Fibroblast of lung (primary cell): ENCODE measurements around the gene VPS33B.

ENCODE experiments used
- EZH2 ChIP-seq: IDR thresholded peaks from 2 replicates; pipeline ENCODE4 v1.5.1; 2012; ENCODE audit warnings: low read length, control low read depth, mild to moderate bottlenecking; ENCODE audit errors: missing control alignments
- TF ChIP-seq, protein P1 (sequence below), 2 donors: IDR thresholded peaks in 1 of 2; conservative IDR thresholded peaks in 1 of 2; 1 replicate in 1 of 2; 2 replicates in 1 of 2; pipeline ENCODE4 v1.5.1; 2011 to 2012; ENCODE audit warnings: low read length in 2 of 2, control low read depth in 1 of 2, inconsistent platforms in 1 of 2, low read depth in 1 of 2, mild to moderate bottlenecking in 1 of 2

DNA sequence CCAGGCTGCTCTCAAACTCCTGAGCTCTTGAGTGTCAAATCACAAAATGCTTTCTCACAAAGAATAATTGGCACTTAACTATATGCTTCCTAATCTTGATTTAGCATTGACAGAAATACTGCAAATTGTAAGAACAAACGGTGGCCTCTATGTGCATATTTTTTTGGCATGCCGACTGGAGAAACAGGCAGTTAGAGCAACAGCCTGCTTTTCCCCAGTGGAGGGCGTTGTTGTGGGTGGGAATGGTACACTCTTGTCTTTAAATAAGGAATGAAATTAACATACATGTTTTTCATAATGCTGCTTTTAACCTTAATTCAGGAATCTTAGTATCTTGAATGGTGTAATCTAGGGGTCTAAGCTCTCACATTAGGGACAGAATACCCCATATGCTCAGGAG is 46.6 kb upstream of the VPS33B start:
- TF ChIP-seq, protein P1, sequence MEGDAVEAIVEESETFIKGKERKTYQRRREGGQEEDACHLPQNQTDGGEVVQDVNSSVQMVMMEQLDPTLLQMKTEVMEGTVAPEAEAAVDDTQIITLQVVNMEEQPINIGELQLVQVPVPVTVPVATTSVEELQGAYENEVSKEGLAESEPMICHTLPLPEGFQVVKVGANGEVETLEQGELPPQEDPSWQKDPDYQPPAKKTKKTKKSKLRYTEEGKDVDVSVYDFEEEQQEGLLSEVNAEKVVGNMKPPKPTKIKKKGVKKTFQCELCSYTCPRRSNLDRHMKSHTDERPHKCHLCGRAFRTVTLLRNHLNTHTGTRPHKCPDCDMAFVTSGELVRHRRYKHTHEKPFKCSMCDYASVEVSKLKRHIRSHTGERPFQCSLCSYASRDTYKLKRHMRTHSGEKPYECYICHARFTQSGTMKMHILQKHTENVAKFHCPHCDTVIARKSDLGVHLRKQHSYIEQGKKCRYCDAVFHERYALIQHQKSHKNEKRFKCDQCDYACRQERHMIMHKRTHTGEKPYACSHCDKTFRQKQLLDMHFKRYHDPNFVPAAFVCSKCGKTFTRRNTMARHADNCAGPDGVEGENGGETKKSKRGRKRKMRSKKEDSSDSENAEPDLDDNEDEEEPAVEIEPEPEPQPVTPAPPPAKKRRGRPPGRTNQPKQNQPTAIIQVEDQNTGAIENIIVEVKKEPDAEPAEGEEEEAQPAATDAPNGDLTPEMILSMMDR (conservative IDR thresholded peaks at IDR 0.05 in 1 of 2, IDR thresholded peaks at IDR 0.05 in 1 of 2; ENCODE audit: low read depth in 1 of 2, low read length in 2 of 2): no peak
- no peak for TF ChIP-seq EZH2
